IMR-90 (cell line): ENCODE measurements around the gene RPS6KA6. TPM values are rescaled to one million over a fixed set of nuclear protein-coding genes. Genes with fewer than 3 reads are reported as not detected.

ENCODE experiments used
- ATAC-seq: fragments of 200-7000 bp; cut with Tn5 transposase; 2 replicates; pipeline ENCODE4 v1.9.1; 2020; ENCODE audit warnings: low read depth, mild to moderate bottlenecking, moderate library complexity
- BruUV-seq: library from RNA; stranded (reverse); fragments of 400-500 nt; replicated peaks from 2 replicates; lab custom pipeline; 2021; lab: Mats Ljungman, UMichigan
- CTCF ChIA-PET: fragments of 300-600 bp; formaldehyde crosslinking; extraction: SDS; loops from one replicate; lab custom pipeline; 2021; ENCODE audit warnings: antibody characterized with exemption; lab: Yijun Ruan, JAX
- POLR2A ChIA-PET: fragments of 300-600 bp; sonication (Branson Sonifier 250); formaldehyde crosslinking; loops from one replicate; lab custom pipeline; 2022; ENCODE audit warnings: antibody characterized with exemption; ENCODE audit not compliant: unreplicated experiment; lab: Charles Lee
- DNase-seq: peaks from one replicate; pipeline ENCODE4 v3.0.0; 2013
- H2AFZ ChIP-seq: replicated peaks from 2 replicates; pipeline ENCODE3; 2013; ENCODE audit warnings: low read length, mild to moderate bottlenecking; ENCODE audit not compliant: poor library complexity
- H2AK5ac ChIP-seq: 2 replicates; pipeline ENCODE4 v1.6.1; 2013; ENCODE audit warnings: low read depth, low read length, inconsistent platforms
- H2AK9ac ChIP-seq: replicated peaks from 2 replicates; pipeline ENCODE3; 2013; ENCODE audit warnings: mild to moderate bottlenecking, low read depth, low read length, moderate library complexity; ENCODE audit not compliant: poor library complexity
- H2BK120ac ChIP-seq: 2 replicates; pipeline ENCODE4 v1.6.1; 2013; ENCODE audit warnings: low read depth, low read length, inconsistent platforms
- H2BK15ac ChIP-seq: 3 replicates; pipeline ENCODE4 v1.6.1; 2013; ENCODE audit warnings: low read depth, low read length, inconsistent platforms
- H2BK20ac ChIP-seq: 2 replicates; pipeline ENCODE4 v1.6.1; 2013; ENCODE audit warnings: low read depth, mild to moderate bottlenecking, inconsistent platforms, low read length, moderate library complexity
- H2BK5ac ChIP-seq: 2 replicates; pipeline ENCODE4 v1.6.1; 2013; ENCODE audit warnings: mild to moderate bottlenecking, low read depth, low read length, inconsistent platforms; ENCODE audit not compliant: poor library complexity, severe bottlenecking
- H3K14ac ChIP-seq: replicated peaks from 2 replicates; pipeline ENCODE4 v1.6.1; 2013; ENCODE audit warnings: low read depth, low read length, inconsistent platforms
- H3K18ac ChIP-seq: 2 replicates; pipeline ENCODE4 v1.6.1; 2013; ENCODE audit warnings: low read depth, low read length, control low read depth
- H3K23ac ChIP-seq: 2 replicates; pipeline ENCODE4 v1.6.1; 2013; ENCODE audit warnings: low read depth, low read length, inconsistent platforms
- H3K27ac ChIP-seq: 2 replicates; pipeline ENCODE4 v1.5.1; 2013; ENCODE audit warnings: mild to moderate bottlenecking, control low read depth, low read length; ENCODE audit not compliant: insufficient read depth
- H3K27me3 ChIP-seq: 2 replicates; pipeline ENCODE4 v1.6.1; 2013; ENCODE audit warnings: low read length; ENCODE audit not compliant: control insufficient read depth, insufficient read depth
- H3K36me3 ChIP-seq: 2 replicates; pipeline ENCODE4 v1.6.1; 2013; ENCODE audit warnings: low read length, mixed read lengths; ENCODE audit not compliant: control insufficient read depth, insufficient read depth
- H3K4ac ChIP-seq: 2 replicates; pipeline ENCODE4 v1.6.1; 2013; ENCODE audit warnings: low read depth, low read length, inconsistent platforms
- H3K4me1 ChIP-seq: 2 replicates; pipeline ENCODE4 v1.6.1; 2013; ENCODE audit warnings: low read length, mixed read lengths; ENCODE audit not compliant: control insufficient read depth, insufficient read depth
- H3K4me2 ChIP-seq: 2 replicates; pipeline ENCODE4 v1.6.1; 2013; ENCODE audit warnings: low read depth, mild to moderate bottlenecking, control low read depth, low read length, moderate library complexity
- H3K4me3 ChIP-seq: 2 replicates; pipeline ENCODE4 v1.5.1; 2013; ENCODE audit warnings: low read depth, mild to moderate bottlenecking, control low read depth, low read length, moderate library complexity; ENCODE audit not compliant: insufficient read depth
- H3K56ac ChIP-seq: 2 replicates; pipeline ENCODE4 v1.6.1; 2013; ENCODE audit warnings: low read length, inconsistent platforms; ENCODE audit not compliant: insufficient read depth; ENCODE audit errors: extremely low read depth
- H3K79me1 ChIP-seq, 2 experiments: 2 replicates each; pipeline ENCODE4 v1.6.1; 2013; ENCODE audit warnings: low read length in 2 of 2, inconsistent platforms in 1 of 2, low read depth in 1 of 2
- H3K9ac ChIP-seq: 2 replicates; pipeline ENCODE4 v1.6.1; 2013; ENCODE audit warnings: low read depth, low read length, control low read depth
- H3K9me1 ChIP-seq: 2 replicates; pipeline ENCODE4 v1.6.1; 2013; ENCODE audit warnings: low read length, inconsistent platforms; ENCODE audit not compliant: insufficient read depth
- H3K9me3 ChIP-seq: 2 replicates; pipeline ENCODE4 v1.6.1; 2013; ENCODE audit warnings: low read length; ENCODE audit not compliant: control insufficient read depth, insufficient read depth
- H4K20me1 ChIP-seq: 2 replicates; pipeline ENCODE4 v1.6.1; 2013; ENCODE audit warnings: low read length, inconsistent platforms; ENCODE audit not compliant: insufficient read depth
- H4K5ac ChIP-seq: 2 replicates; pipeline ENCODE4 v1.6.1; 2013; ENCODE audit warnings: mild to moderate bottlenecking, low read depth, low read length, control low read depth
- H4K8ac ChIP-seq, 2 experiments: 2 replicates each; pipeline ENCODE4 v1.6.1; 2013; ENCODE audit warnings: low read depth in 2 of 2, low read length in 2 of 2, control low read depth in 1 of 2, inconsistent platforms in 1 of 2
- H4K91ac ChIP-seq: 2 replicates; pipeline ENCODE4 v1.6.1; 2013; ENCODE audit warnings: low read depth, low read length, inconsistent platforms; ENCODE audit not compliant: insufficient read depth
- BHLHE40 ChIP-seq: fragments of 150-350 bp; IDR thresholded peaks from 2 replicates; pipeline ENCODE4 v1.6.1; 2016; ENCODE audit warnings: mild to moderate bottlenecking, low read depth, low read length
- CEBPB ChIP-seq: IDR thresholded peaks from 2 replicates; pipeline ENCODE4 v1.6.1; 2012; ENCODE audit warnings: low read depth, low read length, improper control_type of control experiment
- CHD1 ChIP-seq: IDR thresholded peaks from 2 replicates; pipeline ENCODE4 v1.6.1; 2012; ENCODE audit warnings: low read depth, low read length, improper control_type of control experiment
- FOS ChIP-seq: fragments of 150-350 bp; IDR thresholded peaks from 2 replicates; pipeline ENCODE4 v1.6.1; 2016; ENCODE audit warnings: low read depth, low read length
- MAFK ChIP-seq: IDR thresholded peaks from 2 replicates; pipeline ENCODE4 v1.6.1; 2012; ENCODE audit warnings: low read depth, low read length, improper control_type of control experiment
- MAZ ChIP-seq: IDR thresholded peaks from 2 replicates; pipeline ENCODE4 v1.6.1; 2012; ENCODE audit warnings: low read depth, mild to moderate bottlenecking, low read length, improper control_type of control experiment, moderate library complexity, borderline replicate concordance
- MXI1 ChIP-seq: IDR thresholded peaks from 2 replicates; pipeline ENCODE4 v1.6.1; 2012; ENCODE audit warnings: low read depth, mild to moderate bottlenecking, low read length, moderate library complexity, borderline replicate concordance
- NFE2L2 ChIP-seq: fragments of 150-350 bp; IDR thresholded peaks from 2 replicates; pipeline ENCODE4 v1.6.1; 2016; ENCODE audit warnings: low read depth, mild to moderate bottlenecking, low read length
- POLR2A ChIP-seq: IDR thresholded peaks from 2 replicates; pipeline ENCODE4 v1.6.1; 2012; ENCODE audit warnings: mild to moderate bottlenecking, low read depth, low read length
- RAD21 ChIP-seq: IDR thresholded peaks from 2 replicates; pipeline ENCODE4 v1.6.1; 2012; ENCODE audit warnings: low read length, improper control_type of control experiment
- RCOR1 ChIP-seq: IDR thresholded peaks from 2 replicates; pipeline ENCODE4 v1.6.1; 2012; ENCODE audit warnings: mild to moderate bottlenecking, low read length, improper control_type of control experiment; ENCODE audit not compliant: insufficient replicate concordance
- RFX5 ChIP-seq: IDR thresholded peaks from 2 replicates; pipeline ENCODE4 v1.8.0; 2012; ENCODE audit warnings: low read depth, mild to moderate bottlenecking, low read length, moderate library complexity
- SMC3 ChIP-seq: fragments of 150-350 bp; IDR thresholded peaks from 2 replicates; pipeline ENCODE4 v1.6.1; 2016; ENCODE audit warnings: low read depth, mild to moderate bottlenecking, antibody characterized with exemption, low read length, moderate library complexity
- WGBS, 2 experiments: methylation state at CpG; one replicate each; pipeline versions ENCODE4 v1.1.5 to v1.1.7; 2013; ENCODE audit warnings: missing lambda C conversion rate in 2 of 2; ENCODE audit not compliant: insufficient read length in 1 of 2; ENCODE audit errors: extremely low coverage in 2 of 2; 5-methylcytosine and 5-hydroxymethylcytosine counted together
- dilution Hi-C: fragments of 300-500 bp; cut with HindIII; formaldehyde crosslinking; loops from one replicate; pipeline ENCODE4 v1.14.3; 2018; ENCODE audit warnings: low sequenced_read_pairs; ENCODE audit not compliant: unreplicated experiment
- in situ Hi-C: fragments of 300-500 bp; cut with MboI; formaldehyde crosslinking; loops from 3 replicates; pipeline ENCODE4 v1.14.3; 2019; ENCODE audit warnings: low sequenced_read_pairs, inconsistent platforms, mixed read lengths
- intact Hi-C: fragments of 100-400 bp; cut with micrococcal nuclease; formaldehyde crosslinking; loops from 2 replicates; pipeline ENCODE4 v1.10.0; 2022
- polyA plus RNA-seq, 3 experiments: library from polyadenylated mRNA; depleted of rRNA; stranded (reverse); fragments of >200 nt; gene quantifications; 2 replicates each; pipeline ENCODE4 v1.2.3, GENCODE V29; 2012; ENCODE audit warnings: low replicate concordance in 1 of 3
- total RNA-seq: library from RNA; depleted of rRNA; stranded (reverse); fragments of >200 nt; gene quantifications from 2 replicates; pipeline ENCODE4 v1.2.3, GENCODE V29; 2012
- TF ChIP-seq, protein P1 (sequence below): fragments of 150-350 bp; IDR thresholded peaks from 2 replicates; pipeline ENCODE4 v1.6.1; 2016; ENCODE audit warnings: low read depth, mild to moderate bottlenecking, low read length, moderate library complexity, borderline replicate concordance
- TF ChIP-seq, protein P2 (sequence below): fragments of 150-350 bp; IDR thresholded peaks from 2 replicates; pipeline ENCODE4 v1.6.1; 2017; ENCODE audit warnings: mild to moderate bottlenecking, antibody characterized with exemption, low read length, low read depth
- TF ChIP-seq, protein P3 (sequence below): conservative IDR thresholded peaks from 2 replicates; pipeline ENCODE4 v1.5.1; 2012; ENCODE audit warnings: mild to moderate bottlenecking, low read depth, low read length, improper control_type of control experiment

Gene RPS6KA6
- total and polyA plus RNA-seq, 2 of the 4 experiments (the other 2 are of a cell fraction) = 3.6 to 6.8 TPM

DNA sequence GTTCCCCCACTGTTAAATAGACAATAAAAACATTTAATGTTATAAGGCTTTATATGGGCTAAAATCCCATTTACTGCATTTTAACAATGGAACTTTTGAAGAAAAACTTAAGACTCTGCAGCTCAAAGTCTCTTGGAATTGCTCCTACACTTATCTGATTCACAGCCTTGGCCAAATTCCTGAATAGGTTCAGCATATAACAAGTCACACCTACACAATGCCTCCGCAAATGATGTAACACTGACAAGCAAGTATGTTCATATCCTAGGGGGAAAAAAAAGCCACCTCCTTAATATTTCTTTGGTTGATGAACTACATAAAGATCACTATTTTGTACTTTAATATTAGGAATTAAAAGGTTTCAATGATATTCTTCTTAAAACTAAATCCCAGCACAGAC lies 34.5 kb downstream of the RPS6KA6 start:
- Histone ChIP-seq H2BK120ac (no peak overlapping the region), H3K56ac (no peak overlapping the region), H2BK5ac (no peak overlapping the region), H3K9me1 (no peaks in the 10 kb centered on the region), H3K27ac (no peak overlapping the region), H3K4ac (no peak overlapping the region), H3K23ac (no peak overlapping the region), H4K91ac (no peak overlapping the region), H3K79me1 (no peaks in the 10 kb centered on the region), H4K5ac (no peak overlapping the region), H3K4me3 (no peak overlapping the region), H3K4me1 (no peaks in the 10 kb centered on the region), H2BK15ac (no peak overlapping the region), H4K8ac (no peak overlapping the region; a peak in 1 of 4 replicates), H4K20me1 (no peaks in the 10 kb centered on the region), H3K36me3 (no peaks in the 10 kb centered on the region), H2AK5ac (no peak overlapping the region), H2AFZ (no peak overlapping the region), H3K9ac (no peak overlapping the region), H3K18ac (no peak overlapping the region), H2AK9ac (no peak overlapping the region), H3K27me3 (no peaks in the 10 kb centered on the region), H3K9me3 (no peaks in the 10 kb centered on the region), H2BK20ac (no peak overlapping the region), H3K4me2 (no peak overlapping the region), H3K14ac (no peak overlapping the region)
- WGBS, 2 experiments = no CpG with 5 or more reads among the region's 1 CpG
- intact Hi-C loops (no loop called here), in situ Hi-C loops (no loop called here), dilution Hi-C loops (no loop called here)
- no peak for TF ChIP-seq MAZ
- TF ChIP-seq FOS = no peak
- no peak for TF ChIP-seq BHLHE40
- TF ChIP-seq MAFK = no peak
- TF ChIP-seq SMC3 = no peak
- TF ChIP-seq NFE2L2 = no peak
- TF ChIP-seq, protein P1, sequence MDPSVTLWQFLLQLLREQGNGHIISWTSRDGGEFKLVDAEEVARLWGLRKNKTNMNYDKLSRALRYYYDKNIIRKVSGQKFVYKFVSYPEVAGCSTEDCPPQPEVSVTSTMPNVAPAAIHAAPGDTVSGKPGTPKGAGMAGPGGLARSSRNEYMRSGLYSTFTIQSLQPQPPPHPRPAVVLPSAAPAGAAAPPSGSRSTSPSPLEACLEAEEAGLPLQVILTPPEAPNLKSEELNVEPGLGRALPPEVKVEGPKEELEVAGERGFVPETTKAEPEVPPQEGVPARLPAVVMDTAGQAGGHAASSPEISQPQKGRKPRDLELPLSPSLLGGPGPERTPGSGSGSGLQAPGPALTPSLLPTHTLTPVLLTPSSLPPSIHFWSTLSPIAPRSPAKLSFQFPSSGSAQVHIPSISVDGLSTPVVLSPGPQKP = no peak
- no peak for TF ChIP-seq CHD1
- TF ChIP-seq, protein P2, sequence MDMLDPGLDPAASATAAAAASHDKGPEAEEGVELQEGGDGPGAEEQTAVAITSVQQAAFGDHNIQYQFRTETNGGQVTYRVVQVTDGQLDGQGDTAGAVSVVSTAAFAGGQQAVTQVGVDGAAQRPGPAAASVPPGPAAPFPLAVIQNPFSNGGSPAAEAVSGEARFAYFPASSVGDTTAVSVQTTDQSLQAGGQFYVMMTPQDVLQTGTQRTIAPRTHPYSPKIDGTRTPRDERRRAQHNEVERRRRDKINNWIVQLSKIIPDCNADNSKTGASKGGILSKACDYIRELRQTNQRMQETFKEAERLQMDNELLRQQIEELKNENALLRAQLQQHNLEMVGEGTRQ = no peak
- TF ChIP-seq MXI1 = no peak
- TF ChIP-seq RCOR1 = no peak
- no peak for TF ChIP-seq RFX5
- no peak for TF ChIP-seq CEBPB
- no peak for TF ChIP-seq POLR2A
- no peak for TF ChIP-seq RAD21
- TF ChIP-seq, protein P3, sequence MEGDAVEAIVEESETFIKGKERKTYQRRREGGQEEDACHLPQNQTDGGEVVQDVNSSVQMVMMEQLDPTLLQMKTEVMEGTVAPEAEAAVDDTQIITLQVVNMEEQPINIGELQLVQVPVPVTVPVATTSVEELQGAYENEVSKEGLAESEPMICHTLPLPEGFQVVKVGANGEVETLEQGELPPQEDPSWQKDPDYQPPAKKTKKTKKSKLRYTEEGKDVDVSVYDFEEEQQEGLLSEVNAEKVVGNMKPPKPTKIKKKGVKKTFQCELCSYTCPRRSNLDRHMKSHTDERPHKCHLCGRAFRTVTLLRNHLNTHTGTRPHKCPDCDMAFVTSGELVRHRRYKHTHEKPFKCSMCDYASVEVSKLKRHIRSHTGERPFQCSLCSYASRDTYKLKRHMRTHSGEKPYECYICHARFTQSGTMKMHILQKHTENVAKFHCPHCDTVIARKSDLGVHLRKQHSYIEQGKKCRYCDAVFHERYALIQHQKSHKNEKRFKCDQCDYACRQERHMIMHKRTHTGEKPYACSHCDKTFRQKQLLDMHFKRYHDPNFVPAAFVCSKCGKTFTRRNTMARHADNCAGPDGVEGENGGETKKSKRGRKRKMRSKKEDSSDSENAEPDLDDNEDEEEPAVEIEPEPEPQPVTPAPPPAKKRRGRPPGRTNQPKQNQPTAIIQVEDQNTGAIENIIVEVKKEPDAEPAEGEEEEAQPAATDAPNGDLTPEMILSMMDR = no peak
- ATAC-seq (no peak), DNase-seq (peak; percentile 35)
- POLR2A ChIA-PET = no interaction called here
- CTCF ChIA-PET = no interaction called here
- BruUV-seq = no TSS peak
